Brain pericyte (primary cell): ENCODE measurements around the gene ZNF800.

ENCODE experiments used
- DNase-seq: peaks from one replicate; pipeline ENCODE4 v3.0.0-alpha.2; 2012; ENCODE audit warnings: low read depth, low spot score

The ZNF800 gene

DNA sequence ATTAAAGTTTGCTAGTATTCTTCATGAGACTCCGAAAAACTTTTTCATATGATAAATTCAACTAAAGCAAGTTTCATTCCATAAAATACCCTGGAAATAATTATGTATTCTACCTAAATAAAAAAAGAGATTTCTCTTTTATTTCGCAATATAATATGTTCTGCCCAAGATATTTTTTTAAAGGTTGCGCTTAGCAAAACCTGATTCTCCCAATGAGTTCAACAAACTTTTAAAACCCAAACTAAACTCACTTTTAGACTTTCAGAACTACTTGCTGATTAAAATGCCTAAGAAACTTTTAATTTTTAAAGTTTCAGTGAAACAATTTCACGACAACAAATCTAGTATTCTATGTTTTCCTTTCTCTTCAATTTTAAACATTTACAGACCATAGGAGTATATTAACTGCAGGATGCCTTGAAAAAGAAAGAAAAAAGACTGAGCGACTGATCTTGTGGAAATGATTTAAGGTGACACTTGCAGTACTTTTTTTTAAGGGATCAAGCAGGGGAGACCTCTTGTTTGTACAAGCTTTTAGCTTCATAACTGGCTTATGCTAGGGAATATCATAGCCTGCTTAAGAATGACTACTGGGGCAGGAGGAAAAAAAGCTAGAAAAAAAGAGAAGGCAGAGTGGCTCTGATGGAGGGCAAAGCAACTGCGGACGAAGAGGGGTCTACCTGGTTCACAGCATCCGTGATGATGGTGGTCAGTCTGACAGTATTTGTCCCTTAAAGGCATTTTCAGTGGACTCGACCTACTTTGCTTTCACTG, 1.5 kb downstream of the ZNF800 start:
- DNase-seq: no peak

DNA sequence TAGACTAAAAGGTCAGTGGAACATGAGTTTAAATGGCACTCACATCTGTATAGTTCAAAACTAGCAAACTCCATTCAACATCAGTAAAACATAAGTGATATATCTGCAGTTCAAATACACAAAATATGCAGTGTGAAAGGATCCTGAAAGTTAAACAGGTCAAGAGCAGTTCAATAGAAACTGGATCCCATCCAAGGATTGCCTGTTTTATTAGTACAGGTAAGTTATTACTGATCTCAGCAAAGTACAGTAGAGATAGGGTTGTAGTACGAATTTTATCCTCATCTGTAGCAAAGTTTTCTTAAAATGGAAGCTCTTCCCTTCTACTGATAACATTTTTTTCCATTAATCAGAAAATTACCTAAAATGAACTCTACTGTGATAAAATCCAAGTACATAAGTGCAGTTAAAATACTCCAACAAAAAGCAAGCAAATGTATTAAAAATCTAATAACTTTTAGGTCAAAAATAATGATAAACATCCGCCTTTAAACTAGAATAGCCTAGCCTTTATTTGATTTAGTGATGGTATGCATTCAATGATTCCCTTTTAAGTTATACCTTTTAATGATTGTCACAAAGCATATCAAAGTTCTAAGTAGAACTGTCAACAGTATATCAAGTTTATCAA, 2.2 kb downstream of the ZNF800 start:
- no peak for DNase-seq

DNA sequence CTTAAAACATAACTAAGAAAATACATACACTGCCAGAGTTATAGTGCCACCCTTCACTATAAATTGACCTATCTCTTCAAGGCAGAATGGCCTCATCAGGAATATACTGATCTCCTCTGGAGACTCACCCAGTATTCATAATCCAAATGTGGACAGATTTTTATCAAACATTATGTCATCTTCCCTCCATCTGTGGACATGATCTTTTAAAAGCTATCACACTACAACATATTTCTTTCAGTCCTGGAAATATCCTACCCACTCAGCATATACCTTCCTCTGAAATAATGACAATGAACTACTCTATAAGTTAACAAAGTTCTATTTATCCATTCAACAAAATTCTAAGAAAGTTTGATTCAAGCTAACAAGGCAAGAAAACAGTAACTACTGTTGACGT, 3.2 kb downstream of the ZNF800 start:
- DNase-seq: no peak

- DNase-seq: no peak
Observed at GRCh38 chr7:127387974-127388373, 4.5 kb downstream of the ZNF800 start.

- no peak for DNase-seq
Observed at GRCh38 chr7:127383123-127383835, 9.2 kb downstream of the ZNF800 start.

- no peak for DNase-seq
Observed at GRCh38 chr7:127382301-127383085, 10.0 kb downstream of the ZNF800 start.

DNA sequence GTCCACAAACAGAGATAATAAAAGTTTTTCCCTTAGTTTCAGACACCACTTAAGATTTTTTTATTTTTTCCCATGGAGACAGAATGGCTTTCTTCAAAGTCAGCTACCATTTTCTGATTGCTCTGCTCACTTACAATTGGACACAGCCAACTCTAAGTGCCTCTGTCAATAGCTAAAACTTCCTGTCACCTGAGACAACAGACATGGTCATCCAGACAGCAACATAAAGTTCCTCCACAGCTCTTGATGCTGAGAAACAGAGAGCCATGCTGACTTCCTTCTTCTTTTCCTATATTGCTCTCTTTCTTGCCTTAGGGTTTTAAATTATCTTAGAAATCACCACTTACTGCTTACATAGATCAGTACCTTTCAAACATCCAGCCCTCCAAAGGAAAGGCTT, 12.0 kb downstream of the ZNF800 start:
- no peak for DNase-seq

DNA sequence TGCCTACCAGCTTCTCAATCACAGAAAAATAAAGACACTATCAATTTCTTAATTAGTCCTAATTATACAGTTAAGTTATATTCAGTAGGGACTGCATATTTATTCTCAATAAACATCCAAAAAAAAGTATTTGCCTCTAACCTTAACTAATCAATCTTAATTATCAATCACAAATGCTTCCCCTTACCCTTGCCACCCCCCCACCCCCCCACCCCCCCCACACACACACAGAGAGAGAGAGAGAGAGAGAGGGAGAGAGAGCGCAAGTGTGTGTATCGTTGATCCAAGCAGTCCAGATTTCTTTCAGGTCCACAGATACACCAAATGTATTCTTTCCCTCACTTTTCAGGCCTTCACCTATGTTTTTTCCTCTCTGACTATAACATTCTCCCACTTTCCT, 12.9 kb downstream of the ZNF800 start:
- no peak for DNase-seq

GRCh38 chr7:127378537-127378936, 14.0 kb downstream of the ZNF800 start:
- no peak for DNase-seq

DNA sequence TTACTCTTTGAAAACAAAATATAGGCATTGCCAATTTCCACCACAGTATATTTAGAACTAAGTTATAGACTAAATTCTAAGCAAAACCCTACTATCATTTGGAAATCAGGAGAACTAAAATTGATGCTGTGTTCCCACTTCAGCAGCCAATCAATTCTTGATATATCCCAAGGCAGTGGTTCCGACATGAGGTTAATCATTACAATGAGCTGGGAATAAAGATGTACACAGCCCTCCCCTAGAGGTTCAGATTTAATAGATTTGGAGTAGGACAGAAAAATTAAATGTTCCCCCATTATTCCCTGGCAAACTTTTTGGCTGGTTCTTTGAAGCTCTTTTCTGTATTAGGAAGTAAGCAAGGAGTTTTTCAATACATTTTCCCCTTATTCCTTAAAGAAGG, 15.1 kb downstream of the ZNF800 start:
- DNase-seq: no peak

- no peak for DNase-seq
Observed at GRCh38 chr7:127375631-127376030, 16.9 kb downstream of the ZNF800 start.

- no peak for DNase-seq
Observed at GRCh38 chr7:127367679-127368078, 24.8 kb downstream of the ZNF800 start.

DNA sequence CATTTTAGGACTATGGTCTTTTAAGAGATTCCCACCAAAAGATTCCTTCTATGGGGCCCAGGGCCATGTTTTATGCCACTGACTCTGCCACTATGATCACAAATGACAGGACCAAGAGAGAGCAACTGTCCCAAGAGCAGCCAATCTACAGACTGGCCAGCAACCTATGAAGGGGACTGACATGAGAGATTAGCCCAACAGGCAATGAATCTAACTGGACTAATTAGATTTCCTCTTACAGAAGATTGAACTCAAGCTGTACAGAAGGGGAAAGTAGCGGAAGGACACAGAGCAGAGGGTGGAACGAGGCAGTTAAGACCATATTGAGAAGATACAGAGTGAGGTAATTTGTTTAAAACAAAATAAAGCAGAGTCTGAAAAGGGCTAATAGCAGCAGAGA, 25.8 kb downstream of the ZNF800 start:
- DNase-seq: no peak

DNA sequence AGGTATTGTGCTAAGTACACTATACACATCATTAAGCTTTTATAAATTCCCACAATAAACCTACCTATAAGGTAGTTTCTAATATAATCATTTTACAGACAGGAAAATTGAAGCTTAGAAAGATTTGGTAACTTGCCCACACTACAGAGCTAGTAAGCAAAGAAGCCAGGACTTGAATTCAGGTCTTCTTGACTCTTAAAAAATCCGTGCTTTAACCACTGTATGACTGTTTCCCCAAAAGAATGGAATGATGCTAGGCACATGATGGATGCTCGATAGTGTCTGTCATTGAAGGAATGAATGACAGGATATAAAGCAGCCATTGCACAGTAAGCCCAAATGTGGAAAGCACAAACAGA, 26.6 kb downstream of the ZNF800 start:
- no peak for DNase-seq

DNA sequence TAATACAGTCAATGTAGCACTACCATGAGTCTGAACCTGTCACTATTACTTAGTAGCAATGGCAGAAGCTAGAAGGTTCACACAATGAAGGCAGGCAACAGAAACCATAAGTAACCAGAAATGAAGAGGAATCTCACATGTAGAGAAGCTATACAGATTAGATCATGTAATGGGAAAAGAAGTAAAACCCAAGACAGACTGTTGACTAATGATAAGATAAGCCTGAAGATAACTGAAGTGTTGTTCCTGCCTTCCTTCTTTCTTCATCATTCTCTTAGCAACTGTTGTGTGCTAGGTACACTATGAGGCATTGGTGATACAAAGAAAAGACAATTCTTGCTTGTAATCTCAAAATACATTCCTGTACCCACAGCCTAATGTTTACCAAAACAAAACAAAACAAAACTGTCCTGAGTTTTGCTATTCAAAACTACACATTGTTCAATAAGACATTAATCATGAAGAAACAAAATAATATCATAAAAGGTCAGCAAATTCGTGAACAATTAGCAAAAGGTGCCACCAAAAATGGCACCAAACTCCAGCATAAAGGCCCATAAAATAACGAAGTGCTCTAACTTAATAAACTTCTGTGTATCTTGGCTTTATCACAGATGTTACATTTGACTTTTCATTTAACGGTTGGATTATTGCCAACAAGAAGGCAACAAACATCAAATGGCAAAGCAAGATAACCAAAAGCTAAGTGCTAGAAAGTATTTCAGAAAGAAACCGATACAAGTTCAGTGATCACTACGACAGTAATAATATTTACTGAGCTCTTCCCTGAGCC, 27.1 kb downstream of the ZNF800 start:
- no peak for DNase-seq

GRCh38 chr7:127362364-127363027, 30.0 kb downstream of the ZNF800 start:
- no peak for DNase-seq

- no peak for DNase-seq
Observed at GRCh38 chr7:127361736-127362135, 30.8 kb downstream of the ZNF800 start.

GRCh38 chr7:127359011-127359410, 33.5 kb downstream of the ZNF800 start:
- DNase-seq: no peak

GRCh38 chr7:127353897-127354296, 38.6 kb downstream of the ZNF800 start:
- DNase-seq: no peak

DNA sequence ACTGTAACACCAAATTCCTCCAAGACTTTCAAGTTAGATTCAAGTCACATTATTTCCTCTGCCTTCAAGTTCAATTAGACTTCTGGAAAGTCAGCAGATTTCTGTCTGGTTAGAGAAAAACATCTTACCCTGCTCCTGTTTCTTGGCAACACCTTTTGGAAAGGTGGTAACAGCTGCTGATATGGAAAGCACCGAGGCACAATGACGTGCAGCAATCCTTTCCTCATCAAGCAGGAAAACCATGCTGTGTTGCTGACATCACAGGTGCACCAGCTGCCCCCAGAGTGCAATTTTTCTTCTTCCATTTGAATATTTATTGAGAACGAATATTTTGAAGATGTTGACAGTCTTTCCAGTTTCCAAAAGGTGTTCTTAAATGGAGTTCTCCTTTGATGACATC, 41.9 kb downstream of the ZNF800 start:
- DNase-seq: no peak

DNA sequence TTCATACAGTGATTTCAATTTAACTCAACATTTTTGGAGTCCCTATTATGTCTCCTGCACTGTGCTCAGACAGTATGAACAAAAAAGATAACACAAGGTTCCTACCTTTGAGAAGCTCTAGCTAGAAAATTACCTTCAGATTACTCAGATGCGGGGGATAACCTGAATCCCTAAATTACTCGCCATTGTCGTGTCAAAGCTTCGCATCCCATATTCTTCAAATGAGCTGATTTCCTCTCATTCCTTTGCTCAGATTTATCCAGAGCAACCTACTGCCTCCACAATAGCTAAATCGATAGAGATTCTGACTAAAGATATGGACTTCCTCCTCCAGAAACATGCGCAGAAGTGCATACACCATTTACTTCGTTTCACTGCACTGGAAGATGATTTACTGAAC, 42.6 kb downstream of the ZNF800 start:
- no peak for DNase-seq
